Measurements from ENCODE around the gene CYP4A11. TPM values are rescaled to one million over a fixed set of nuclear protein-coding genes. Genes with fewer than 3 reads are reported as not detected.
"Not testable (repeated sequence)": the region's sequence is repeated elsewhere in the genome, so short reads cannot be mapped to it uniquely, and the experiment has no call there.

Gene CYP4A11
- total RNA-seq, 2 donors from 2014 or later, result not detected

DNA sequence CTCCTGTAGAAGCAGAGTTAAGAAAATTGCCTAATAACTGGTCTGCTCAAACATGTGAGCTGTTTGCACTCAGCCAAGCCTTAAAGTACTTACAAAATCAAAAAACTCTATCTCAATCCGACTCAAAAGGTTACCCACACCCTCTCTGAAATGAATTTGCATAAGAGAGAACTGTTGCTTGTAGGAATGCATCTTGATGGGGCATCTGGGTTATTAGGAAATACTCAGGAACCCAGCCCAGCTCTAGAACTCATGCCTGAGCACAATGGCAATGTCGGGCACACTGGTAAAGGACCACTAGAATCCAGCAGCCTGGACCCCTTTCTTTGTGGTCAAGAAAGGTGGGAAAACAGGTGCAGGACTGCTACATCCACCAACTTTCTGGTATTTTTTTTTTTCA, 6.4 kb upstream of the CYP4A11 start:
- not testable (repeated sequence) for H3K4me1 Mint-ChIP-seq (ENCODE audit: low read depth); ATAC-seq (replicated peaks in 1 of 2); H3K4me3 Mint-ChIP-seq; H3K9me3 Mint-ChIP-seq; DNase-seq; H3K36me3 Mint-ChIP-seq (ENCODE audit: insufficient read depth in 2 of 2); H3K27ac Mint-ChIP-seq
- peaks cover 16% of the 10 kb centered on the region for H3K27me3 Mint-ChIP-seq (ENCODE audit: low read depth)

DNA sequence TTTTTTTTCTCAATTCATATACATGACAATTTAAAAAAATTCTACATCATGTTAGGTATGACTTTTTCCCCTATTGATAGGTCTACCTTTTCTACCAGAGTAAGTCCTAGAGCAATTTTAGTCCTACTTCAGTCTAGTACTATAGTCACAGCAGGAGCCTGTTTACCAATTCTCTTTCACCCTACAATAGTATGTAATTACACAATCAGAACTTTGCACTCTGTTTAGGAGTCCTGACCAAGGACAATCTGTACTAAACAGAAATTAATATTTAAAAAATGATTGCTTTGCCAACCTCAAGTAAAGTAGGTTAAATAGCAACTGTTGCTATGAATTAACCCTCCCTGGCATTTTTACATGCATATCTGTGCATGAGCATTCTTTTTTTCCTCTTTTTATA, 810 bp upstream of the CYP4A11 start:
- Mint-ChIP-seq H3K27ac (no peak overlapping the region), H3K36me3 (ENCODE audit: insufficient read depth in 2 of 2) (no peaks in the 10 kb centered on the region), H3K4me3 (no peak overlapping the region), H3K27me3 (ENCODE audit: low read depth) (peaks cover 7% of the 10 kb centered on the region), H3K4me1 (ENCODE audit: low read depth) (no peaks in the 10 kb centered on the region), H3K9me3 (peaks cover 0 to 1% of the 10 kb centered on the region in 2 donors)
- ATAC-seq (replicated peaks in 1 of 2) (no peak), DNase-seq (no peak)

DNA sequence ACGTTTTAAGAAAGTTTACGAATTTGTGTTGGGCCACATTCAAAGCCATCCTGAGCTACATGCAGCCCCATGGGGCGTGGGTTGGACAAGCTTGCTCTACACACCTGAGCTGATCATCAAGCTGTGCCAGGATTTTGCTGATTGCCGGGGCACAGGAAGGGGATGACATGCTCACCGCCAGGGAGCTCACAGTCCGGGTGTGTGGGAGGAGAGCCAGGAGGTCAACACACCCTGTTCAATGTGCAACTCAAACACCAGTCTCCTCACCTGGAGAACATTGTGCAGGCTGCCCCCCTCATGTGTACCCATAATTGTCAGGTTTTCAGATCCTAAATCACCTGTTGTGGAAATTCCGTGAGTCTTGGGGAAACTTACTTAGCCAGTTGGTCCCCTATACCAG, 969 bp downstream of the CYP4A11 start:
- ATAC-seq (replicated peaks in 1 of 2), result no peak
- Mint-ChIP-seq H3K4me1 (ENCODE audit: low read depth) (no peaks in the 10 kb centered on the region), H3K4me3 (no peak overlapping the region), H3K9me3 (peaks cover 0 to 1% of the 10 kb centered on the region in 2 donors), H3K36me3 (ENCODE audit: insufficient read depth in 2 of 2) (no peaks in the 10 kb centered on the region), H3K27ac (no peak overlapping the region), H3K27me3 (ENCODE audit: low read depth) (peaks cover 7% of the 10 kb centered on the region)
- no peak for DNase-seq

DNA sequence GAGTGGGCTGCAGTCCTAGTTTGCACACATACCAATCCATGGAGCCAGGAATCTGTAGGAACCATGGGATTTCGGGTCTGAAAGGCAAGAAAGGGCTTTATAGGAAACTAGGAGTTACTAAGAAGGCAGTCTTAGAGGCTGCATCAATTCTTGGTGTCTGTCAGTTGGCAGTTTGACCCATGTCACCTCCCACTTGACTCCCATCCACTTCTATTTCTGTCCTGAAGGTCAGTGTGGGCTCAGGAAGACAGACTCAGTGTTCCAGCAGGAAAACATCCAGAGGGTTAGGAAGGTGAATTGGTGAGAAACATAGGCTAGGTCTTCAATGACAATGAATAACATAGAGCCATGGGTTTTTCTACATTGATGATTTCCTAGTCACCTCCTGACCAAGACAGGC, 4.0 kb downstream of the CYP4A11 start:
- DNase-seq, result no peak
- H3K27ac Mint-ChIP-seq, result no peak overlapping the region
- no peaks in the 10 kb centered on the region for H3K4me1 Mint-ChIP-seq (ENCODE audit: low read depth)
- H3K36me3 Mint-ChIP-seq (ENCODE audit: insufficient read depth in 2 of 2), result no peaks in the 10 kb centered on the region
- H3K4me3 Mint-ChIP-seq, result no peak overlapping the region
- no peak for ATAC-seq (replicated peaks in 1 of 2)
- H3K27me3 Mint-ChIP-seq (ENCODE audit: low read depth), result peaks cover 7% of the 10 kb centered on the region
- H3K9me3 Mint-ChIP-seq, result peaks cover 0 to 1% of the 10 kb centered on the region in 2 donors

DNA sequence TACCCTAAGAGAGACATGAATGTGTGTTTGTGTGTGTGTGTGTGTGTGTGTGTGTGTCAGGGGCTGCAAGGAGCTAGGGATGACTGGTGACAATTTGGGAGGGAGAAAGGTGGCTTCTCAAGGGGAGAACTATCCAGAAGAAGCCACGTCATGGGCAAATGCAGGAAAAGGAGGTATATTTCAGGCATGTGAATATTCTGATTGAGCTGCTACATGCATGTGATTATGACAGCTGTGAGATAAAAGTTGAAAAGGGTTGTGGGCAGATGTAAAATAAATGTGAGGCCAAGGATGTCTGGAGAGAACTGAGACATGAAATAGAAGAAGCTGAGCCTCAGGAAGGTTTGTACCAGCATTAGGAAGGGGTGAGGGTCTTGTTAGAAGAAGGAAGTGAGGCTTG, 4.5 kb downstream of the CYP4A11 start:
- H3K27ac Mint-ChIP-seq, result no peak overlapping the region
- no peaks in the 10 kb centered on the region for H3K36me3 Mint-ChIP-seq (ENCODE audit: insufficient read depth in 2 of 2)
- DNase-seq (no peak), ATAC-seq (replicated peaks in 1 of 2) (no peak)
- peaks cover 0 to 1% of the 10 kb centered on the region in 2 donors for H3K9me3 Mint-ChIP-seq
- no peaks in the 10 kb centered on the region for H3K4me1 Mint-ChIP-seq (ENCODE audit: low read depth)
- no peak overlapping the region for H3K4me3 Mint-ChIP-seq
- H3K27me3 Mint-ChIP-seq (ENCODE audit: low read depth), result peaks cover 7% of the 10 kb centered on the region

DNA sequence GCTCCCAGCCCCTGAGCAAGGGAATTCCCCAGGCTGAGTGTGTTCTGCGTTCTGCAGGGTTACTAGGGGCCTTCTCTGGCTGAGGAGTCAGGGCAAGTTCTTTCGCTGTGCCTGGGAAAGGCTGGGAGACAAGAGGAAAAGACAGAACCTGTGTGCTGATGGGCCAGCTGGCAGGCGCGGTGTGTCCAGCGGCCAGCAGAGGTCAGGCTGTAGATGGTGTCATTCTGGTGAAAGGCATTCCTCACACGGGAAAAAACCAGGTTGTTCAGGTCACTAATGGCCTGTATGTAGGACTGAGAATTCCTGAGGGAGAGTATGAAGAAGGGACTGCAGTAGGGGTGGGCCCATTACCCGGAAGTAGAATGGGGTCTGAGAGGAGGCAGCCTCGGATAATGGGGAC, 6.4 kb downstream of the CYP4A11 start:
- not testable (repeated sequence) for ATAC-seq (replicated peaks in 1 of 2); H3K36me3 Mint-ChIP-seq (ENCODE audit: insufficient read depth in 2 of 2); H3K4me3 Mint-ChIP-seq; H3K27ac Mint-ChIP-seq; DNase-seq; H3K9me3 Mint-ChIP-seq; H3K4me1 Mint-ChIP-seq (ENCODE audit: low read depth)
- H3K27me3 Mint-ChIP-seq (ENCODE audit: low read depth), result peaks cover 15% of the 10 kb centered on the region

DNA sequence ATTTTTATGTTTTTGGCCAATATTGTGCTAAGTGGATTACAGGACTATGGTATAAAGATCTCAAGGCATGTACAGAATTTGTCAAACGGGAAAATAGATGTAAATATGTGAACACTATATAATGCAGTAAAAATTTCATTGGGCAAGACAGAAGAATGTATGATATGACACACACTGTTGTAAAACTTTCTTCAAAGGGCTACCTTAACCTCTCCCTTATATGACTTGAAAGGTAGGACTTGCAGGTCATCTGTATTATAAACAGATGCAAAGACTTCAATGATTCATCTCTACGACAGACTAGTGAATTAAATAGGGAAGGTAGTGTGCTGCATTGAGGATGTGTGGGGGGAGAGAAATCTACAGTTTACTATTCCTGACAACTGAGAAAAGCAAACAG, 9.3 kb downstream of the CYP4A11 start:
- H3K9me3 Mint-ChIP-seq; ATAC-seq (replicated peaks in 1 of 2); H3K4me1 Mint-ChIP-seq (ENCODE audit: low read depth); H3K27ac Mint-ChIP-seq; DNase-seq; H3K4me3 Mint-ChIP-seq; H3K36me3 Mint-ChIP-seq (ENCODE audit: insufficient read depth in 2 of 2): not testable (repeated sequence)
- H3K27me3 Mint-ChIP-seq (ENCODE audit: low read depth), result peaks cover 25% of the 10 kb centered on the region

DNA sequence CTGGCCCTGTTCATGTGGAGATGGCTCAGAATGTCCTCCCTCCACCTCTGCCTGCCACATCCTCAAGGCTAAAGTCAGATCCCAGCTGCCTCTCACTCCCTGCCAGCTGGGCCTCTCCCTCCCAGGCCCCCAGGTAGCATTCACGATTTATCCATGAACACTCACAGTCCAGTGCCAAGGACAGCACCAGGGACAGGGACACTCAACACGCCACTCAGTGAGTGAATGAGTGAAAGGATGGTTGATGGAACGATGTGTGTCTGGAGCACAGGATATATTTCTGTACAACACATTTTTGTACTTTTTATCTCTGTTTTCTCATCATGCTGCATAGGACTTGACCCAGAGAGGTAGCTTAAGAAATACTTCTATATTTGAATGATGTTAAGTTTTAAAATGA, 10.1 kb downstream of the CYP4A11 start:
- Mint-ChIP-seq H3K27me3 (ENCODE audit: low read depth) (peaks cover 25% of the 10 kb centered on the region), H3K4me3 (no peak overlapping the region), H3K9me3 (no peaks in the 10 kb centered on the region), H3K27ac (no peak overlapping the region), H3K4me1 (ENCODE audit: low read depth) (no peaks in the 10 kb centered on the region), H3K36me3 (ENCODE audit: insufficient read depth in 2 of 2) (peaks cover 0 to 2% of the 10 kb centered on the region in 2 donors)
- DNase-seq, result no peak
- ATAC-seq (replicated peaks in 1 of 2), result no peak

DNA sequence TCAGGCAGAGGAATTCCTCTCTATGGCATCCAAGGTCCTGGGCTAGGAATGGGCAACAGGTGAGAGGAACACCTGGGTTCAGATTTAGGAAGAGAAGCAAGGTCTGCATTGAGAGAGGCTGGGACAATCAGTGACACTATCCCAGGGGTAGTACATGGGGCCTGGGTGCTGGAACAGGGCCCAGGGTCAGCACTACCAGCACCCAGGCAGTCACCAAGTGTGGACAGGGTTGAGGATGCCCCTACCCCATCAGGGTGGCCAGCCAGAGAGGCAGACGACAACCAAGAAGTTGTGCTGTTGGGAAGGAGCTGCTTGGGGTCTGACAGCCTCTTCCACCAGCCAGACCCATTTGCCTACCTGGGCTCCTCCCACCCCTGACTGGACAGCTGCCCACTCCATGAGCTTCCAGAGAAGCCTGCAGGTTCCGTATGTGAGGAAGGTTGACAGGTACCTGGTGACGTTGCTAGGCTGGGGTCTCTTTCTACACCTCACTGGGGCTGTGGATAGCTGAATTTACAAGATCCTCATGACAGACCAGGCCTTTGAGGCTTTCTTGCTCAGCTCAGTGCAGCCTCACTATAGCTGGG, 13.9 kb downstream of the CYP4A11 start:
- Mint-ChIP-seq H3K9me3 (peaks cover 3% of the 10 kb centered on the region in 2 donors), H3K36me3 (ENCODE audit: insufficient read depth in 2 of 2) (peaks cover 0 to 5% of the 10 kb centered on the region in 2 donors), H3K27me3 (ENCODE audit: low read depth) (peaks cover 28% of the 10 kb centered on the region), H3K27ac (no peak overlapping the region), H3K4me1 (ENCODE audit: low read depth) (no peaks in the 10 kb centered on the region), H3K4me3 (no peak overlapping the region)
- ATAC-seq (replicated peaks in 1 of 2), result no peak
- no peak for DNase-seq

DNA sequence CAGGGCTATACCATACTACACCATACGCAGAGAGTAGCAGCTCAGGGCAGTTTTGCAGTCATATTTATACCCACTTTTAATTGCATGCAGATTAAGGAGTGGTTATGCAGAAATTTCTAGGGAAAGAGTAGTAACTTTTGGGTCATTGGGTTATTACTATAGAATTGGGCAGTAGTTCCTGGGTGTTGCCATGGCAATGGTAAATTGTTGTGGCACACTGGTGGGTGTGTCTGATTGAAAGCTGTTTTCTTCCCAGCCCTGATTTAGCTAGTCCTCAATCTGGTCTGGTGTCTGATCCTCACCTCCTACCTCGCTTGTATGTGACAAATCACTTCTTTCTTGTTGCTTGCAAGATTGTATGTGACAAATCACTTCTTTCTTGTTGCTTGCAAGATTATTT, 30.5 kb downstream of the CYP4A11 start:
- H3K27ac Mint-ChIP-seq, result no peak overlapping the region
- no peaks in the 10 kb centered on the region for H3K4me1 Mint-ChIP-seq (ENCODE audit: low read depth)
- H3K9me3 Mint-ChIP-seq, result peaks cover 7 to 8% of the 10 kb centered on the region in 2 donors
- H3K4me3 Mint-ChIP-seq, result no peak overlapping the region
- H3K36me3 Mint-ChIP-seq (ENCODE audit: insufficient read depth in 2 of 2), result peaks cover 0 to 5% of the 10 kb centered on the region in 2 donors
- no peaks in the 10 kb centered on the region for H3K27me3 Mint-ChIP-seq (ENCODE audit: low read depth)
- no peak for DNase-seq
- no peak for ATAC-seq (replicated peaks in 1 of 2)

DNA sequence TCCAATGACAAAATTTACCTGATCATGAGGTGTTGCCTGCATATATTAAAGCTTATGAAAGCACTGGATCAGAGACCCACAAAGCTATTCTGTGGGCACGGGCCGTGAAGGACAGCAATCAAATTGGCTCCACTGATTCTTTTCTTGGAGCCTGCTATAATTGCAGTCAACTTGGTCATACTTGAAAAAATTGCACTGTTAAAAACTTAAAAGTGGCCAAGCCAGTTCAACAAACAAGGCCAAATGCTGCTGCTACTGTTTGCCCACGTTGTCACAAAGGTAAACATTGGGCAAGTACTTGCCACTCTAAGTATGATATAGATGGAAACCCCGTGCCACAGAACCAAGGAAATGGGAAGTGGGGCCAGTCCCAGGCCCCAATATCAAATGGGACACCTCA, 37.8 kb downstream of the CYP4A11 start:
- Mint-ChIP-seq H3K36me3 (ENCODE audit: insufficient read depth in 2 of 2) (peaks cover 0 to 9% of the 10 kb centered on the region in 2 donors), H3K4me3 (no peak overlapping the region), H3K4me1 (ENCODE audit: low read depth) (no peaks in the 10 kb centered on the region), H3K9me3 (peaks cover 11 to 13% of the 10 kb centered on the region in 2 donors), H3K27ac (no peak overlapping the region), H3K27me3 (ENCODE audit: low read depth) (no peaks in the 10 kb centered on the region)
- DNase-seq, result no peak
- no peak for ATAC-seq (replicated peaks in 1 of 2)

DNA sequence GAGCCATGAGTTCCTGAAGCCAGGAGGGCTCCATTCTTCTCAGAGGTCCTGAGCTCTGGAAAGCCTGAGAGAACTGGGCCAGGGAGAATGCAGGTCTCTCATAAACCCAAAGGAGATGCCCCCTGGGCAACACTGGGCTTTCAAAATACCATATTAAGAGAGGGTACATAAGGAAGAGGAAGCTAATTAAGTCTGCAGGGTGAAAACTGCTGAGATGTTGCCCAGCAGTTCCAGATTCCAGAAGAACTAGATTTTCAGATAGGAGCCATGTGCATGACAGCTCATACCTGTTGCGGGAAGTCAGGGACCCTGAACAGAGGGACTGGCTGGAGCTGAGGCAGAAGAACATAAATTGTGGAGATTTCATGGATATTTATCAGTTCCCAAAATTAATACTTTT, 40.9 kb downstream of the CYP4A11 start:
- ATAC-seq (replicated peaks in 1 of 2) (no peak), DNase-seq (no peak)
- no peak overlapping the region for H3K27ac Mint-ChIP-seq
- no peaks in the 10 kb centered on the region for H3K4me1 Mint-ChIP-seq (ENCODE audit: low read depth)
- peaks cover 0 to 4% of the 10 kb centered on the region in 2 donors for H3K36me3 Mint-ChIP-seq (ENCODE audit: insufficient read depth in 2 of 2)
- H3K27me3 Mint-ChIP-seq (ENCODE audit: low read depth), result no peaks in the 10 kb centered on the region
- no peak overlapping the region for H3K4me3 Mint-ChIP-seq
- H3K9me3 Mint-ChIP-seq, result peaks cover 3 to 6% of the 10 kb centered on the region in 2 donors

DNA sequence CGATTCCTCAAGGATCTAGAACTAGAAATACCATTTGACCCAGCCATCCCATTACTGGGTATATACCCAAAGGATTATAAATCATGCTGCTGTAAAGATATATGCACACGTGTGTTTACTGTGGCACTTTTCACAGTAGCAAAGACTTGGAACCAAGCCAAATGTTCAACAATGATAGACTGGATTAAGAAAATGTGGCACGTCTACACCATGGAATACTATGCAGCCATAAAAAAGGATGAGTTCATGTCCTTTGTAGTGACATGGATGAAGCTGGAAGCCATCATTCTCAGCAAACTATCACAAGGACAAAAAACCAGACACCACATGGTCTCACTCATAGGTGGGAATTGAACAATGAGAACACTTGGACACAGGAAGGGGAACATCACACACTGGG, 59.6 kb downstream of the CYP4A11 start:
- H3K9me3 Mint-ChIP-seq; H3K36me3 Mint-ChIP-seq (ENCODE audit: insufficient read depth in 2 of 2); ATAC-seq (replicated peaks in 1 of 2); H3K4me1 Mint-ChIP-seq (ENCODE audit: low read depth); H3K27me3 Mint-ChIP-seq (ENCODE audit: low read depth); H3K27ac Mint-ChIP-seq; H3K4me3 Mint-ChIP-seq; DNase-seq: not testable (repeated sequence)
